Gastrocnemius medialis (tissue), 4 donors: ENCODE results near the gene CAMTA1.

Experiments used
- POLR2A ChIP-seq, 2 donors: fragments of 450-650 bp; IDR thresholded peaks; one replicate each; pipeline ENCODE4 v1.6.1; 2017; ENCODE audit warnings: antibody characterized with exemption in 2 of 2, mild to moderate bottlenecking in 2 of 2, moderate library complexity in 2 of 2
- TF ChIP-seq, protein P1 (sequence below), 5 experiments: fragments of 450-650 bp in 3 of 5; fragments of 200-600 bp in 2 of 5; sonication (generic) in 2 of 5; IDR thresholded peaks in 4 of 5; conservative IDR thresholded peaks in 1 of 5; 1 replicate in 4 of 5; 2 replicates in 1 of 5; pipeline ENCODE4 v1.5.1; 2016 to 2019; ENCODE audit warnings: antibody characterized with exemption in 5 of 5, mild to moderate bottlenecking in 3 of 5, moderate library complexity in 3 of 5

DNA sequence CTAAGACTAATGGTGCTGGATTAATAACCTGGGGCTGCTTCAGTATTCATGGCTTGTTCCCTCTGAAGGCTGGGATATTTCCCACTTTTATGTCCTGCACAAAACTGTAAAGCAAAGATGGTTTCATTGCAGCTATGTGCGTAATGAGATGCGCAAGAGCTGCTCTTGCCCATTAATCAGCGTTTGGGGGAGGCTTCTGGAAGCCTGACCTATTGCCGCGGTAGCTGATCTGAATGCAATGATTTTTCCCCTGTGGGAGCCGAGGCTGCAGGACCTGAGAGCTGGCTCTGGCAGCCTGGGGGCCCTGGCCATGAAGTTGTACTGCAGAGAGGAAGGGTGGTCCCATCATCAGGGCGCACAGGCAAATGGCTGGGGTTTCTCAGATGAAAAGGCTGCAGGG is 239.8 kb downstream of the CAMTA1 start:
- no peak for TF ChIP-seq POLR2A (IDR thresholded peaks at IDR 0.05)
- TF ChIP-seq, protein P1, sequence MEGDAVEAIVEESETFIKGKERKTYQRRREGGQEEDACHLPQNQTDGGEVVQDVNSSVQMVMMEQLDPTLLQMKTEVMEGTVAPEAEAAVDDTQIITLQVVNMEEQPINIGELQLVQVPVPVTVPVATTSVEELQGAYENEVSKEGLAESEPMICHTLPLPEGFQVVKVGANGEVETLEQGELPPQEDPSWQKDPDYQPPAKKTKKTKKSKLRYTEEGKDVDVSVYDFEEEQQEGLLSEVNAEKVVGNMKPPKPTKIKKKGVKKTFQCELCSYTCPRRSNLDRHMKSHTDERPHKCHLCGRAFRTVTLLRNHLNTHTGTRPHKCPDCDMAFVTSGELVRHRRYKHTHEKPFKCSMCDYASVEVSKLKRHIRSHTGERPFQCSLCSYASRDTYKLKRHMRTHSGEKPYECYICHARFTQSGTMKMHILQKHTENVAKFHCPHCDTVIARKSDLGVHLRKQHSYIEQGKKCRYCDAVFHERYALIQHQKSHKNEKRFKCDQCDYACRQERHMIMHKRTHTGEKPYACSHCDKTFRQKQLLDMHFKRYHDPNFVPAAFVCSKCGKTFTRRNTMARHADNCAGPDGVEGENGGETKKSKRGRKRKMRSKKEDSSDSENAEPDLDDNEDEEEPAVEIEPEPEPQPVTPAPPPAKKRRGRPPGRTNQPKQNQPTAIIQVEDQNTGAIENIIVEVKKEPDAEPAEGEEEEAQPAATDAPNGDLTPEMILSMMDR (IDR thresholded peaks at IDR 0.05 in 4 of 5, conservative IDR thresholded peaks at IDR 0.05 in 1 of 5) = no peak
